PFSK-1 (cell line): Measurements from ENCODE around the gene ADGRL3.

Source experiments
- FOXP2 ChIP-seq: optimal IDR thresholded peaks from 2 replicates; pipeline ENCODE3; 2011; ENCODE audit warnings: borderline replicate concordance, control low read depth, inconsistent platforms; ENCODE audit not compliant: insufficient read depth; ENCODE audit errors: extremely low read length, extremely low read depth
- POLR2AphosphoS5 ChIP-seq: IDR thresholded peaks from 2 replicates; pipeline ENCODE4 v1.6.1; 2012; ENCODE audit warnings: low read depth, mild to moderate bottlenecking, control low read depth, low read length, moderate library complexity
- SIN3A ChIP-seq: IDR thresholded peaks from 2 replicates; pipeline ENCODE4 v1.6.1; 2012; ENCODE audit warnings: mild to moderate bottlenecking, low read length, moderate library complexity, borderline replicate concordance; ENCODE audit not compliant: insufficient read depth
- TAF1 ChIP-seq: IDR thresholded peaks from 2 replicates; pipeline ENCODE4 v1.6.1; 2012; ENCODE audit warnings: low read length, control low read depth, borderline replicate concordance; ENCODE audit not compliant: insufficient read depth
- TF ChIP-seq, protein P1 (sequence below), 2 experiments: IDR thresholded peaks; 2 replicates each; pipeline versions ENCODE4 v1.6.1 to v1.8.0; 2011 to 2012; ENCODE audit warnings: low read depth in 2 of 2, low read length in 2 of 2, control low read depth in 1 of 2, inconsistent platforms in 1 of 2, mild to moderate bottlenecking in 1 of 2, moderate library complexity in 1 of 2; ENCODE audit not compliant: insufficient read depth in 1 of 2

The ADGRL3 gene

DNA sequence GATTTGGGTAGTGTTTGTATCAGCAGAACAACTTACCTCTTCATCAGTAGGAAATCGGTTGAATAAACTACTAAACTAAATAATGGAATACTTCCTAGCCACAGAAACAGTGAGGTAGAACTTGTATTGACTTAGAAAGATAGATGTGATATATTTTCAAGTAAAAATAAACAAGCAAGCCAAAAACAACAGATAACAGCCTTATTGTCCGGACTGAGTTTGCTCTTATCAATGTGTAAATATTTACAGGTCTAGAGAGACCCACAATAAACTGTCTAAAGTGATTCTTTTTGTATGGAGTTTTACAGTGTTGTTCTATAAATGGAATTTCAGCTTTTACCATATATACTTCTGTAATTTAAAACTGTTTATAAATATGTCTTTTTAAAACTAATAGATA lies 721.8 kb downstream of the ADGRL3 start:
- TF ChIP-seq TAF1 (no peak), POLR2AphosphoS5 (no peak), FOXP2 (no peak), SIN3A (no peak)
- TF ChIP-seq, protein P1, sequence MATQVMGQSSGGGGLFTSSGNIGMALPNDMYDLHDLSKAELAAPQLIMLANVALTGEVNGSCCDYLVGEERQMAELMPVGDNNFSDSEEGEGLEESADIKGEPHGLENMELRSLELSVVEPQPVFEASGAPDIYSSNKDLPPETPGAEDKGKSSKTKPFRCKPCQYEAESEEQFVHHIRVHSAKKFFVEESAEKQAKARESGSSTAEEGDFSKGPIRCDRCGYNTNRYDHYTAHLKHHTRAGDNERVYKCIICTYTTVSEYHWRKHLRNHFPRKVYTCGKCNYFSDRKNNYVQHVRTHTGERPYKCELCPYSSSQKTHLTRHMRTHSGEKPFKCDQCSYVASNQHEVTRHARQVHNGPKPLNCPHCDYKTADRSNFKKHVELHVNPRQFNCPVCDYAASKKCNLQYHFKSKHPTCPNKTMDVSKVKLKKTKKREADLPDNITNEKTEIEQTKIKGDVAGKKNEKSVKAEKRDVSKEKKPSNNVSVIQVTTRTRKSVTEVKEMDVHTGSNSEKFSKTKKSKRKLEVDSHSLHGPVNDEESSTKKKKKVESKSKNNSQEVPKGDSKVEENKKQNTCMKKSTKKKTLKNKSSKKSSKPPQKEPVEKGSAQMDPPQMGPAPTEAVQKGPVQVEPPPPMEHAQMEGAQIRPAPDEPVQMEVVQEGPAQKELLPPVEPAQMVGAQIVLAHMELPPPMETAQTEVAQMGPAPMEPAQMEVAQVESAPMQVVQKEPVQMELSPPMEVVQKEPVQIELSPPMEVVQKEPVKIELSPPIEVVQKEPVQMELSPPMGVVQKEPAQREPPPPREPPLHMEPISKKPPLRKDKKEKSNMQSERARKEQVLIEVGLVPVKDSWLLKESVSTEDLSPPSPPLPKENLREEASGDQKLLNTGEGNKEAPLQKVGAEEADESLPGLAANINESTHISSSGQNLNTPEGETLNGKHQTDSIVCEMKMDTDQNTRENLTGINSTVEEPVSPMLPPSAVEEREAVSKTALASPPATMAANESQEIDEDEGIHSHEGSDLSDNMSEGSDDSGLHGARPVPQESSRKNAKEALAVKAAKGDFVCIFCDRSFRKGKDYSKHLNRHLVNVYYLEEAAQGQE (IDR thresholded peaks at IDR 0.05; ENCODE audit: insufficient read depth in 1 of 2, low read depth in 2 of 2, low read length in 2 of 2): no peak

DNA sequence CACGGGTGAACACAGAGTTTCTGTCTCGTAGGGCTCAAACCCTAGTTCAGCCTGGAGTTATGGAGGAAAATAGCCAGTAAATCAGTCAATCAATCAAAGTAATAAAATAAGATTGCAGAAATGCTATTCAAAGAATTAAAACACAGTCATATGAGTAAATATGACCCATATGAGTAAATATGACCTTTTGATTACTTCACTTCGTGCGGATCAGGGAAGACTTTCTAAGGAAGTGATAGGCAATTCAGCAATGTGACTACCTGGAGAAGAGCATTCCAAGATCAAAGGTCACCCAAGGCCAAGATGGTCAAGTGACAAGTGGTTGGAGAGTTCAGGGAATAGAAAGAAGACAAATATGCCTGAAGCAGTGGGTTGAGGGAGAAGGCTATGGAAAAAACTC lies 722.6 kb downstream of the ADGRL3 start:
- TF ChIP-seq FOXP2: no peak
- TF ChIP-seq TAF1: no peak
- TF ChIP-seq, protein P1 (IDR thresholded peaks at IDR 0.05; ENCODE audit: insufficient read depth in 1 of 2, low read depth in 2 of 2, low read length in 2 of 2): no peak
- no peak for TF ChIP-seq SIN3A
- no peak for TF ChIP-seq POLR2AphosphoS5

DNA sequence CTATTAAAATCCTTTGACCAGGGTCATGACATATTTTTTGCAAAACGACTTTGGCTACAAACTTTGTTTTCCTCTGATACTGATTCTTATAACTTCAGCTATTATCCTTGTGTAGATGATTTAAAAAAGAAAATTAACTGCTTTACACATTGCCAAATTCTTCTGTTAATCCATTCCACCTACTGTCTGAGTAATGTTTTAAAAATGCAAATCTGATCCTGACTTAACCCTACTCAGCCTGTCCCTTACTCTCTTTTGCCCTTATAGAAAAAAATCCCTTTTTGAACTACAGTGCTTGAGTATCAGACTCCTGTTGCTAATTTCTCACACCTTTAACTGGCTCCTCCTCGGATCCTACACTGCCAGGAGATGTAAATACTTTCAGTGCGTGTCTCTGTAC lies 723.1 kb downstream of the ADGRL3 start:
- TF ChIP-seq FOXP2 (no peak), POLR2AphosphoS5 (no peak), TAF1 (no peak), SIN3A (no peak)
- TF ChIP-seq, protein P1 (IDR thresholded peaks at IDR 0.05; ENCODE audit: insufficient read depth in 1 of 2, low read depth in 2 of 2, low read length in 2 of 2): no peak

DNA sequence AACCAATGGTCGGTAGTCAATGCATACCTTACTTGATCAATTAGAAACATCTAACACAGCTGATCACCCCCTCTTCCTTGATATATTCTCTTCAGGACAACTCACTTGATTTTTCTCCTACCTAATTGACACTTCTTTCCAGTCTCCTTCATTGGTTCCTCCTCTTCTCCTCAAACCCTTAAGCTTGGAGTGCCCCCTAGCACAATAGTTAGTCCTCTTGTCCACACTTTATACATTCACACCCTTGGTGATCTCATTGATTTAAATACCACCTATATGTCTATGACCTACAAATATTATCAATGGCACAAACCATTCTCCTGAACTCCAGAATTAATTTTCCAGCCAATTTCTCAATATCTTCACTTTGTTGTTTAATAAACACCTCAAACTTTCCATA lies 724.0 kb downstream of the ADGRL3 start:
- TF ChIP-seq POLR2AphosphoS5 (no peak), FOXP2 (no peak), SIN3A (no peak), TAF1 (no peak)
- TF ChIP-seq, protein P1 (IDR thresholded peaks at IDR 0.05; ENCODE audit: insufficient read depth in 1 of 2, low read depth in 2 of 2, low read length in 2 of 2): no peak

DNA sequence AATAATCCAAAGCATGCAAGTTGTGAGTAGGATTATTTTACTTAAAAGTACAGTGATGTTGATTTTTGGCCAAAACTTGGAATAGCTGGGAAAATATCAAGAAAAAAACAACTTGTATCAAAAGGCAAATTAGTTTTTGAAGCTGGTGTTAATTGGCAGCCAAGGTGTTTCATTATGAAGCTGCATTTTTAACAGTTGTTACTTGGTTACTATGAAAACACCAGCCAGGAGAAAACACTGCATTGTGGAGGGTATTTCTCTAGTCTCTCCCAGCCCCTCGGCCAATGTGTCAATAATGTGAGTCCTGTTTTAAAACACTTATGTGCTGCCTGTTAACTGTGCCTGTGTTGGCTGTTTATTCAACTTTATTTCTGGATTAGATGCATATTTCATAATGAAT lies 733.4 kb downstream of the ADGRL3 start:
- no peak for TF ChIP-seq SIN3A
- TF ChIP-seq, protein P1 (IDR thresholded peaks at IDR 0.05; ENCODE audit: insufficient read depth in 1 of 2, low read depth in 2 of 2, low read length in 2 of 2): no peak
- TF ChIP-seq FOXP2: no peak
- no peak for TF ChIP-seq POLR2AphosphoS5
- no peak for TF ChIP-seq TAF1
